ENCODE measurements around the gene ITGB7. TPM values are rescaled to one million over a fixed set of nuclear protein-coding genes. Genes with fewer than 3 reads are reported as not detected.

The ITGB7 gene
- total RNA-seq, 1 experiment from 2014 or later, result 0.98 TPM

GRCh38 chr12:53241623-53242412 lies 34.8 kb upstream of the ITGB7 start:
- intact Hi-C loops (cut with micrococcal nuclease; ENCODE audit: unreplicated experiment) (no loop called here), in situ Hi-C loops (cut with HindIII; ENCODE audit: low pct_unique_long_range_greater_than_20kb, low sequenced_read_pairs) (no loop called here)
- POLR2A ChIA-PET, result interaction anchor here (0.6 kb wide), 2 partner anchors 22 to 62 kb away, joined by 3 to 5 read pairs; partner anchors contain the start of gene ZNF740
- DNase-seq (ENCODE audit: low read depth, low spot score) (no peak), ATAC-seq (peak; percentile 32; the same call in 1 of the 2 replicates)
- H3K27ac ChIP-seq (ENCODE audit: low read length), result no peak overlapping the region
- no TSS peak for BruUV-seq (replicated peaks)
- CTCF ChIA-PET, result interaction anchor here (0.6 to 3.2 kb wide), 3 partner anchors 10 to 188 kb away, joined by 4 to 13 read pairs (median 8); a partner anchor contains a TSS
- H3K27me3 ChIP-seq (ENCODE audit: control insufficient read depth, insufficient read depth, low read length), result no peaks in the 10 kb centered on the region; the same call in 1 of the 2 replicates
- no peaks in the 10 kb centered on the region for H3K9me3 ChIP-seq (ENCODE audit: control insufficient read depth, insufficient read depth, low read depth, low read length)
- no peak overlapping the region for H3K4me3 ChIP-seq (ENCODE audit: low read depth in 2 of 2, low read length in 2 of 2)
- no peaks in the 10 kb centered on the region; the same call in 1 of the 2 replicates for H3K4me1 ChIP-seq (ENCODE audit: control insufficient read depth, insufficient read depth, low read length)
- no peaks in the 10 kb centered on the region for H3K36me3 ChIP-seq (ENCODE audit: control insufficient read depth, insufficient read depth, low read length)
- no peak for TF ChIP-seq CTCF (IDR thresholded peaks at IDR 0.05)
- TF ChIP-seq POLR2AphosphoS5 (IDR thresholded peaks at IDR 0.05; ENCODE audit: low read depth, low read length), result no peak
- TF ChIP-seq TCF7L2 (IDR thresholded peaks at IDR 0.05; ENCODE audit: low read depth, low read length), result no peak
- TF ChIP-seq REST (IDR thresholded peaks at IDR 0.05; ENCODE audit: insufficient read depth in 1 of 2, low read depth in 2 of 2, low read length in 1 of 2), result no peak
- TF ChIP-seq SIN3A (IDR thresholded peaks at IDR 0.05; ENCODE audit: borderline replicate concordance, insufficient read depth, low read depth, low read length), result no peak

- Histone ChIP-seq H3K9me3 (ENCODE audit: control insufficient read depth, insufficient read depth, low read depth, low read length) (no peaks in the 10 kb centered on the region), H3K27ac (ENCODE audit: low read length) (no peak overlapping the region), H3K36me3 (ENCODE audit: control insufficient read depth, insufficient read depth, low read length) (no peaks in the 10 kb centered on the region), H3K4me3 (ENCODE audit: low read depth in 2 of 2, low read length in 2 of 2) (no peak overlapping the region), H3K4me1 (ENCODE audit: control insufficient read depth, insufficient read depth, low read length) (peaks cover 4% of the 10 kb centered on the region; the same call in 1 of the 2 replicates), H3K27me3 (ENCODE audit: control insufficient read depth, insufficient read depth, low read length) (no peaks in the 10 kb centered on the region; the same call in 1 of the 2 replicates)
- intact Hi-C loops (cut with micrococcal nuclease; ENCODE audit: unreplicated experiment), result no loop called here
- in situ Hi-C loops (cut with HindIII; ENCODE audit: low pct_unique_long_range_greater_than_20kb, low sequenced_read_pairs), result no loop called here
- ATAC-seq (no peak), DNase-seq (ENCODE audit: low read depth, low spot score) (no peak)
- BruUV-seq (replicated peaks), result no TSS peak
- POLR2A ChIA-PET, result no interaction called here
- CTCF ChIA-PET, result interaction anchor here (1.6 kb wide), 1 partner anchor 12 kb away, joined by 8 read pairs; a partner anchor contains a TSS
- TF ChIP-seq TCF7L2 (IDR thresholded peaks at IDR 0.05; ENCODE audit: low read depth, low read length) (no peak), CTCF (IDR thresholded peaks at IDR 0.05) (no peak), REST (IDR thresholded peaks at IDR 0.05; ENCODE audit: insufficient read depth in 1 of 2, low read depth in 2 of 2, low read length in 1 of 2) (no peak), SIN3A (IDR thresholded peaks at IDR 0.05; ENCODE audit: borderline replicate concordance, insufficient read depth, low read depth, low read length) (no peak), POLR2AphosphoS5 (IDR thresholded peaks at IDR 0.05; ENCODE audit: low read depth, low read length) (no peak)
Measured at GRCh38 chr12:53239643-53240258, 32.7 kb upstream of the ITGB7 start.

Data from Panc1 (cell line).